Activated naive CD4-positive, alpha-beta T cell treated with anti-CD3 and anti-CD28 coated beads, Interleukin-2, amount 50 U/mL, for 72 hours (primary cell): Measurements from ENCODE around the gene AFAP1. TPM values are rescaled to one million over a fixed set of nuclear protein-coding genes. Genes with fewer than 3 reads are reported as not detected.
A peak's percentile ranks its signal among the peaks of the same experiment; 100 is the strongest.

Experiments
- ATAC-seq, 2 donors: fragments of 150-1000 bp; cut with Tn5 transposase; 2 replicates each; pipeline ENCODE4 v1.10.0; 2021; ENCODE audit warnings: mild to moderate bottlenecking in 2 of 2, moderate library complexity in 2 of 2
- DNase-seq, 2 donors: peaks; one replicate each; pipeline ENCODE4 v3.0.0; 2021 to 2022; ENCODE audit warnings: low spot score in 2 of 2
- H3K27ac Mint-ChIP-seq, 2 donors: one replicate each; pipeline ENCODE4 v1.8.0; 2022; ENCODE audit warnings: mild to moderate bottlenecking in 2 of 2, mixed read lengths in 2 of 2
- H3K36me3 Mint-ChIP-seq, 2 donors: one replicate each; pipeline ENCODE4 v1.8.0; 2022; ENCODE audit warnings: mixed read lengths in 2 of 2
- H3K9me3 Mint-ChIP-seq, 2 donors: one replicate each; pipeline ENCODE4 v1.8.0; 2022; ENCODE audit warnings: mixed read lengths in 2 of 2
- total RNA-seq, 2 donors: library from RNA; stranded (reverse); gene quantifications; one replicate each; pipeline ENCODE4 v1.2.3, GENCODE V29; 2022

AFAP1 gene
- total RNA-seq, 2 donors from 2014 or later = 10.2 to 41.9 TPM

DNA sequence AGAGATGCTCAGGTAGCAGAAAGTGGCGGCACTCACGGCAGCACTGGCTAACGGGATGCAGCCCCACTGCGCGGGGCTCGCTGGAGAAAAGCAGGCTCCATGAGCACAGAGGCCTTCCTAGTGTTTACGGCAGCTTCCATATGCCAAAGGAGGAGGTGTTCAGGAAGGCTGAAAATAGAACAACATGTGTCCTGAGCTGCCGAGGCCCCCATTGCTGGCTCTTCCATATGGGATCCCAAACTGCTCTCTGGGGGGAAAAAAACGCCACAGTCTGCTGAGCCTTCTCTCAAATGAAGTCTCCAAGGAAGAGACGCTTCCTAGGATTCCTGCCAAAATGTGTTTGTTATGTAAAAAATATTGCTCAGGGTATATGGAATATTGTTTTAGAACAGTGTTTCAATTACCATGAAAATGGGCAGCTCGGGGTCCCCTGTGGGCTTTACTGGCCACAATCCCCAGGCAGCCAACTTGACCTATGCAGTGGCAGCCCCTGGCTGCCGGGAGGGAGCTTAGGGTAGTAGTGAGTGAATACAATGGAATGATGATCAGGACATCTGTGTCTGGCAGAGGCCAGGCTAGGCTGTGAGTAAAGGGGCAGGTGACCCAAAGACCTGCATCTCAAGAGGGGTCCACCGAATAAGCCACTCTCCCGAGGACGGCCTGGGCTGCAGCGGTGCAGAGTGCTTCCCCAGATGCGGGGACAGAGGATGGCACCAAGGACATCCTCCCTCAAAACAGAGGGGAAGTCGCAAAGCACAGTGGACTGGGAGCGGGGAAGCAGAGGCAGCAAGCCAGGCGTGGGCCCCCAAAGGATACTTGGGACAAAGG is 170.1 kb downstream of the AFAP1 start:
- Mint-ChIP-seq H3K27ac (peak overlapping the region; percentile 73 to 89), H3K9me3 (no peaks in the 10 kb centered on the region), H3K36me3 (peaks cover 0 to 7% of the 10 kb centered on the region in 2 donors)
- ATAC-seq (no peak), DNase-seq (no peak)

- H3K36me3 Mint-ChIP-seq = peaks cover 0 to 7% of the 10 kb centered on the region in 2 donors
- ATAC-seq = no peak
- no peak for DNase-seq
- H3K9me3 Mint-ChIP-seq = no peaks in the 10 kb centered on the region
- H3K27ac Mint-ChIP-seq = peak overlapping the region in 1 of 2 donors; percentile 65
These were observed 170.9 kb downstream of the AFAP1 start for GRCh38 chr4:7768736-7769135.

GRCh38 chr4:7767966-7768365 is 171.7 kb downstream of the AFAP1 start:
- H3K36me3 Mint-ChIP-seq = peaks cover 0 to 7% of the 10 kb centered on the region in 2 donors
- ATAC-seq = no peak
- H3K9me3 Mint-ChIP-seq = no peaks in the 10 kb centered on the region
- DNase-seq = no peak
- H3K27ac Mint-ChIP-seq = no peak overlapping the region

GRCh38 chr4:7767526-7767925 is 172.1 kb downstream of the AFAP1 start:
- Mint-ChIP-seq H3K36me3 (peaks cover 0 to 7% of the 10 kb centered on the region in 2 donors), H3K9me3 (no peaks in the 10 kb centered on the region), H3K27ac (no peak overlapping the region)
- ATAC-seq (no peak), DNase-seq (no peak)

DNA sequence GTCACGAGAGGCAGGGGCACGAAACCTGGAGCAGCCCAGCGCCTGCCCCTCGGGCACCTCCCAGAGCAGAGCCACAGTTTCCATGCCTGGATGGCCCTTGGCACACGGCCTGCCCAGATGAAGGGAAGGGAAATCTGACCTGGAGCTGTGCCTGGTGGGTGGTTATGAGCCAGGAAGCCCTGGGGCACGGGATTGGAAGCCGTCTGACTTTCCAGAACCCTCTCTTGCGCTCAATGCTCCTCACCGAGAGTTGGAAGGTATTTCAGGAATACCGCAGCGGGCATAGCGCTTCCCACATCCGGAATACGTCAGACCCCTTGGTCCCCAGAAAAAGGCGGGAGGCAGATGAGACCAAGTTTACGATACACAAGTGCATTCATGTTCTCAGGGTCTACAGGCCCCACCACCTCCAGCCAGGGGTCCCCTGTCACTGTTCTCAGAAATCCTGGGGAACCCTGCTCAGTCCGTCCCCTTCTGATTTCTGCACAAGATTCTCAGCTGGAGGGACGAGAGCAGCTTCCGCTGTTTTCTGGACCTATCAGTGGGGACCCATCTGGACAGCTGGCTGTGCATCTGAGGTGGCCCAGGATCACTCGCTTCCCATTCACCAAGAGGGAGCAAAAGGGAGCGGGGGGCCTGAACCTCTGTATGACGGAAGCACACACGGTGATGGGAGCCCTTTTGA is 172.9 kb downstream of the AFAP1 start:
- Mint-ChIP-seq H3K27ac (no peak overlapping the region), H3K9me3 (no peaks in the 10 kb centered on the region), H3K36me3 (peaks cover 0 to 7% of the 10 kb centered on the region in 2 donors)
- ATAC-seq (no peak), DNase-seq (no peak)

- no peak for DNase-seq
- Mint-ChIP-seq H3K27ac (peak overlapping the region in 1 of 2 donors; percentile 55), H3K9me3 (no peaks in the 10 kb centered on the region), H3K36me3 (peaks cover 0 to 7% of the 10 kb centered on the region in 2 donors)
- ATAC-seq = no peak
These were observed 173.6 kb downstream of the AFAP1 start for GRCh38 chr4:7766086-7766485.

GRCh38 chr4:7765666-7766065 is 174.0 kb downstream of the AFAP1 start:
- no peak for DNase-seq
- no peaks in the 10 kb centered on the region for H3K9me3 Mint-ChIP-seq
- H3K27ac Mint-ChIP-seq = peak overlapping the region in 1 of 2 donors; percentile 55
- peaks cover 0 to 7% of the 10 kb centered on the region in 2 donors for H3K36me3 Mint-ChIP-seq
- ATAC-seq = no peak

DNA sequence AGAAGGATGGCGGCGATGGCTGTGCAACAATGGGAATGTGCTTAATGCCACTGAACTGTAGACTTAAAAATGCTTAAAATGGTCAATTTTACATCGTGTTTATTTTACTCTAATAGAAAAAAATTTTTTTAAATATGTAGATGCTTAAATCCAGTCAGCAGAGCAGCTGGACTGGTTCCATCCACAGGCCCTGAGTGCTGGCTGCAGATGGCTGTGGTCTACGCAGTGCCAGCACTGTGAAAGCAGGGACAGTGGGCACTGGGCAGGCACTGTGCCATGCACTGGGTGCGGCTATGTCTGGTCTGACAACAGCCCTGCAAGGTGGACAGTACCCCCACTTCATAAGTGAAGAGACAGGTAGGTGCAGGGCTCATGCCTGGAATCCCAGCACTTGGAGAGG is 175.2 kb downstream of the AFAP1 start:
- H3K27ac Mint-ChIP-seq = no peak overlapping the region
- H3K36me3 Mint-ChIP-seq = no peaks in the 10 kb centered on the region

DNA sequence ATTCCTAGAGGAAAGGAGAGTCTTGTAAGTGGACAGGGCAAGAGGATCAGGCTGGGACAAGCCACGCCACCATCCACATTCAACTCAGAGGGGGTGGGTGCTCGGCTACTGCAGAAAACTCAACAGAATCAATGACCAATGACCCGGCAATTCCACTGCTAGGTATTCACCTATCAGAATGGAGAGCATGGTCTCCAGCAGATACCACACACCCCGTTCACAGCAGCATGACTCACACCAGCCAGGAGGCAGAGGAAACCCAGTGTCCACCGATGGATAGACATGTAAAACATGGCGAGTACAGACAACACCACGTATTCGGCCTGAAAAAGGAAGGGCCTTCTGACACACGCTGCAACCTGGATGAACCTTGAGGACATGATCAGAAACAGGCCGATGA is 175.9 kb downstream of the AFAP1 start:
- ATAC-seq (no peak), DNase-seq (no peak)
- Mint-ChIP-seq H3K27ac (peak overlapping the region in 1 of 2 donors; percentile 44), H3K36me3 (no peaks in the 10 kb centered on the region), H3K9me3 (no peaks in the 10 kb centered on the region)

More for the DNA sequence above, 175.2 kb downstream of the AFAP1 start:
- H3K9me3 Mint-ChIP-seq = no peaks in the 10 kb centered on the region
- DNase-seq (no peak), ATAC-seq (no peak)

DNA sequence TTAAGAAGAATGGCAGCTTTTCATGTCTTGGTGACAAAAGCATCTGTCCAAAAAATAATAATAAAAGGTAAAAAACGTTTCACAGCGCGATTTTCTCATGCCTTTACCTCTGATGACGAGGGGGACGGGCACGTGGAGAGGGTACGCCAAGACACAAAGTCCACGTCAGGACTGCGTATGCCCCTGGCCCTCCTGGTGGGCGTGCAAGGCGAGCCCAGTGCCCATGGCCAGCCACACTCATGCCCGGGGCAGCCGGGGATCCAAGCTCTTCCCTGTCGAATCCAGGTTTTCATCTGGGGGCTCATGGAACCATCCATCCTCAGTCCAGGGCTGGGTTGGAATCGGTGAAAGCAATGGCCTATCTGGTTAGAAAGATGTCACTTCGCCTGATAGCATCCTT is 176.6 kb downstream of the AFAP1 start:
- ATAC-seq = no peak
- no peaks in the 10 kb centered on the region for H3K9me3 Mint-ChIP-seq
- no peak for DNase-seq
- no peaks in the 10 kb centered on the region for H3K36me3 Mint-ChIP-seq
- H3K27ac Mint-ChIP-seq = peak overlapping the region in 1 of 2 donors; percentile 44

DNA sequence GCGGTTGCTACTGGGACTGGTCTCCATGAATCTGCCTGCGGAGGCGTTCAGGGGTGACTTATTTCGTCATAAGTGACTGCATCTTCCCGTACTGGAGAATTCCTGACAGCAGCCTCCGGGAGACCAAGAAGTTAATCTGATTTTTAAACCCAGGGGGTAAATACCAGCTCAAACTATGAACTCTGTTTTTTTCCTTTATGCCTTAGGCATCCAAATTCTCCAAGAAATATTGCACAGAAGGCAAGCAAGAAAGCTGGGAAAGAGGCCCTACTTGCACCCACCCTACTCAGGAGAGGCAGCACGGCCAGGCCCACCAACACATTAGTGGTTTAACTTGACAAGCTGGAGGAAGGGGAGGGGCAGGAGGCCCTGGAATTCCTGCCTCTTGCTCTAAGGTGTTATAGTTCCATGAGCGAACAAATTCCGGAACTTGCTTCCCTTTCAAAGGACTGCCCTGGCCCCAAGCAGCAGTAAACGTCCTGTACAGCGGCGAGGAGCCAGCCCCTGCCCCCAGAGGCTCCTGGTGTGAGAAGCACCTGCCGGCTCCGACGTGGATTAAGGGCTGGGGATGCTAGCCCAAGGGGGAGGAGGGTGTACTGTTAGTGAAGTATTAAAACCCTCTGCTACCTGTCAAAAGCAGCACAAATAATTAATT is 177.2 kb downstream of the AFAP1 start:
- no peak for DNase-seq
- H3K36me3 Mint-ChIP-seq = no peaks in the 10 kb centered on the region
- H3K27ac Mint-ChIP-seq = no peak overlapping the region
- no peak for ATAC-seq
- no peaks in the 10 kb centered on the region for H3K9me3 Mint-ChIP-seq

- no peaks in the 10 kb centered on the region for H3K36me3 Mint-ChIP-seq
- peak overlapping the region; percentile 30 to 44 for H3K27ac Mint-ChIP-seq
- peak; percentile 58 to 59 for ATAC-seq
- peak; percentile 61 to 62 for DNase-seq
- H3K9me3 Mint-ChIP-seq = no peaks in the 10 kb centered on the region
These were observed 177.9 kb downstream of the AFAP1 start for GRCh38 chr4:7761720-7762119.

DNA sequence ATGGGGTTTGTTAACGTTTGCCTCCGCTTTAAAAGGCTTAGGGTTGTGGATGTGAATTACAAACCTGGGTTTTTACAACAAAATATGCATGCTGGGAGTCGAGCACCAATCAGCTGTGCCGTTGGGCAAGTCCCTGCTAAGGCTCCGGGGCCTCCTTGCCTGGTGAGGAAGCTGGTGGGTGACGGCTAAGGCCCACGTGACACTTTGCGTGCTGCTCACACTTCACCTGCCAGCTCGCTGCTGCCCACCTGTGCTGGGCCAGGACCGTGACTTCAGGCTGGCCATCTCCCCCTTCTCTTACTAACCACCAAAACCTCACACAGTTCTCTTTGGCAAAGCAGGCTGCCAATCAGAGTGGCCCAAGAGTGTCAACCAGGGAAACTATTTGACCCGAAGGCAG is 178.3 kb downstream of the AFAP1 start:
- DNase-seq = no peak
- H3K27ac Mint-ChIP-seq = peak overlapping the region; percentile 30 to 44
- H3K9me3 Mint-ChIP-seq = no peaks in the 10 kb centered on the region
- no peak for ATAC-seq
- H3K36me3 Mint-ChIP-seq = no peaks in the 10 kb centered on the region

GRCh38 chr4:7760706-7761105 is 179.0 kb downstream of the AFAP1 start:
- Mint-ChIP-seq H3K27ac (peak overlapping the region in 1 of 2 donors; percentile 95), H3K36me3 (no peaks in the 10 kb centered on the region), H3K9me3 (no peaks in the 10 kb centered on the region)
- DNase-seq (no peak), ATAC-seq (no peak)

DNA sequence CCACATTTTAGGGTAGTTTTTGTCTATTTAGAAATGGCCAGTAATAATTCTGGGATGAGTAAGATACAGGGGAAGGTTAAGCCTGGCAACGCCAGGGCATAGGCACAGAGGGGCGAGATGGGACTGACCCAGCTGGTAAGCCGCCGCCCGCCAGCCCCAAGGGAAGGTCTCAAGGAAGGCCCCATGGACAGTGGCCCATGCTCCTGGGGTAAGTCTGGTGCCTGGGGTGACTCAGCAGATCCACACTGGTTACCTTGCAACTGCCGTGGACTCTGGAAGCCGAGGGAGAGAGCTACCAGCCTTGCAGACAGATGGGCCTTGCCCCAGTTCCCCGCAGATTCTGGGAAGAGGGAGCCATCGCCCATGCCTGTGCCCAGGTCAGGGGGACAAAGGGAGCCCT is 179.4 kb downstream of the AFAP1 start:
- Mint-ChIP-seq H3K27ac (peak overlapping the region; percentile 85 to 95), H3K9me3 (no peaks in the 10 kb centered on the region), H3K36me3 (no peaks in the 10 kb centered on the region)
- no peak for DNase-seq
- ATAC-seq = no peak

GRCh38 chr4:7759635-7760034 is 180.0 kb downstream of the AFAP1 start:
- DNase-seq (no peak), ATAC-seq (peak; percentile 18 to 19)
- H3K36me3 Mint-ChIP-seq = no peaks in the 10 kb centered on the region
- no peaks in the 10 kb centered on the region for H3K9me3 Mint-ChIP-seq
- peak overlapping the region; percentile 85 to 95 for H3K27ac Mint-ChIP-seq

GRCh38 chr4:7759216-7759615 is 180.4 kb downstream of the AFAP1 start:
- Mint-ChIP-seq H3K9me3 (no peaks in the 10 kb centered on the region), H3K27ac (peak overlapping the region; percentile 41 to 95)
- peak; percentile 78 to 87 for ATAC-seq

More at GRCh38 chr4:7759216-7759615, 180.4 kb downstream of the AFAP1 start:
- peak; percentile 32 to 62 for DNase-seq
- H3K36me3 Mint-ChIP-seq = no peaks in the 10 kb centered on the region
